B cell (primary cell): ENCODE results near the gene ABCA9. TPM values are rescaled to one million over a fixed set of nuclear protein-coding genes. Genes with fewer than 3 reads are reported as not detected.
"Not testable (repeated sequence)": the region's sequence is repeated elsewhere in the genome, so short reads cannot be mapped to it uniquely, and the experiment has no call there.

ENCODE experiments used
- ATAC-seq: fragments of 200-7000 bp; cut with Tn5 transposase; one replicate; pipeline ENCODE4 v1.10.0; 2021; ENCODE audit warnings: low read depth, mild to moderate bottlenecking, moderate number of reproducible peaks, moderate library complexity
- CTCF ChIA-PET: fragments of 350-600 bp; sonication (Branson Sonifier 250); formaldehyde crosslinking; loops from one replicate; lab custom pipeline; 2021; ENCODE audit warnings: antibody characterized with exemption, inconsistent platforms; lab: Charles Lee
- POLR2A ChIA-PET: fragments of 350-600 bp; sonication (Branson Sonifier 250); formaldehyde crosslinking; loops from one replicate; lab custom pipeline; 2021; ENCODE audit warnings: antibody characterized with exemption; lab: Charles Lee
- DNase-seq: peaks from one replicate; pipeline ENCODE4 v3.0.0; 2013
- H2AFZ ChIP-seq: 2 replicates; pipeline ENCODE4 v1.6.1; 2012; ENCODE audit warnings: mild to moderate bottlenecking, low read depth, low read length; ENCODE audit not compliant: insufficient read depth, poor library complexity, severe bottlenecking
- H3K27ac ChIP-seq, 2 donors: 1 replicate in 1 of 2; 2 replicates in 1 of 2; pipeline ENCODE4 v1.5.1; 2012 to 2013; ENCODE audit warnings: low read length in 2 of 2, mild to moderate bottlenecking in 2 of 2, moderate library complexity in 1 of 2
- H3K27me3 ChIP-seq, 4 experiments: fragments of 200-600 bp in 1 of 4; sonication (generic) in 1 of 4; replicated peaks in 1 of 4; 1 replicate in 2 of 4; 2 replicates in 2 of 4; pipeline versions ENCODE4 v1.6.1 to v1.7.0; 2013 to 2016; ENCODE audit warnings: low read length in 3 of 4, mild to moderate bottlenecking in 2 of 4, mixed read lengths in 1 of 4, moderate library complexity in 1 of 4; ENCODE audit not compliant: insufficient read depth in 4 of 4, control insufficient read depth in 3 of 4; ENCODE audit errors: control extremely low read depth in 1 of 4
- H3K36me3 ChIP-seq, 2 experiments: replicated peaks in 1 of 2; 1 replicate in 1 of 2; 2 replicates in 1 of 2; pipeline versions ENCODE4 v1.6.1 to v1.7.1; 2013; ENCODE audit warnings: low read length in 1 of 2; ENCODE audit not compliant: insufficient read depth in 2 of 2, control insufficient read depth in 1 of 2; ENCODE audit errors: control extremely low read depth in 1 of 2, extremely low read depth in 1 of 2
- H3K4me1 ChIP-seq, 2 donors: fragments of 200-600 bp in 1 of 2; sonication (generic) in 1 of 2; 1 replicate in 1 of 2; 2 replicates in 1 of 2; pipeline versions ENCODE4 v1.5.1 to v1.6.1; 2013 to 2017; ENCODE audit warnings: low read length in 2 of 2; ENCODE audit not compliant: control insufficient read depth in 2 of 2, insufficient read depth in 2 of 2
- H3K4me2 ChIP-seq: replicated peaks from 2 replicates; pipeline ENCODE3; 2012; ENCODE audit warnings: mild to moderate bottlenecking, low read depth, low read length; ENCODE audit not compliant: poor library complexity, severe bottlenecking
- H3K4me3 ChIP-seq, 5 experiments: fragments of 200-600 bp in 1 of 5; sonication (generic) in 1 of 5; 1 replicate in 3 of 5; 2 replicates in 2 of 5; pipeline versions ENCODE4 v1.5.1 to v1.7.0; 2011 to 2016; ENCODE audit warnings: low read length in 4 of 5, mild to moderate bottlenecking in 4 of 5, low read depth in 2 of 5, control low read depth in 1 of 5, moderate library complexity in 1 of 5; ENCODE audit not compliant: insufficient read depth in 1 of 5; ENCODE audit errors: control extremely low read depth in 1 of 5, extremely low read depth in 1 of 5
- H3K79me2 ChIP-seq: fragments of 200-600 bp; sonication (generic); one replicate; pipeline ENCODE4 v1.6.0; 2016; ENCODE audit warnings: low read length; ENCODE audit not compliant: control insufficient read depth, insufficient read depth
- H3K9ac ChIP-seq: fragments of 200-600 bp; sonication (generic); 2 replicates; pipeline ENCODE4 v1.6.1; 2017; ENCODE audit warnings: mild to moderate bottlenecking, low read length, moderate library complexity
- H3K9me3 ChIP-seq, 3 donors: one replicate each; pipeline versions ENCODE4 v1.6.1 to v1.7.1; 2013; ENCODE audit warnings: low read length in 2 of 3; ENCODE audit not compliant: control insufficient read depth in 2 of 3, insufficient read depth in 1 of 3; ENCODE audit errors: control extremely low read depth in 1 of 3
- H4K20me1 ChIP-seq: 2 replicates; pipeline ENCODE4 v1.6.0; 2012; ENCODE audit warnings: mild to moderate bottlenecking, low read length; ENCODE audit not compliant: insufficient read depth, control insufficient read depth, poor library complexity, severe bottlenecking
- H3K27ac Mint-ChIP-seq: one replicate; pipeline ENCODE4 v1.8.0; 2021; ENCODE audit warnings: mixed read lengths
- H3K27me3 Mint-ChIP-seq: one replicate; pipeline ENCODE4 v1.8.0; 2021; ENCODE audit warnings: mixed read lengths
- H3K4me1 Mint-ChIP-seq: one replicate; pipeline ENCODE4 v1.8.0; 2021; ENCODE audit warnings: mixed read lengths
- H3K4me3 Mint-ChIP-seq: one replicate; pipeline ENCODE4 v1.8.0; 2021; ENCODE audit warnings: mixed read lengths
- H3K9me3 Mint-ChIP-seq: one replicate; pipeline ENCODE4 v1.8.0; 2022; ENCODE audit warnings: mixed read lengths; ENCODE audit not compliant: insufficient read depth
- EZH2 ChIP-seq: IDR thresholded peaks from 2 replicates; pipeline ENCODE4 v1.6.1; 2012; ENCODE audit warnings: borderline replicate concordance, low read depth, mild to moderate bottlenecking, moderate library complexity, low read length; ENCODE audit not compliant: insufficient read depth, poor library complexity, severe bottlenecking
- WGBS: methylation state at CpG from one replicate; pipeline ENCODE4 v1.1.5; 2013; ENCODE audit warnings: missing lambda C conversion rate; ENCODE audit not compliant: insufficient coverage; 5-methylcytosine and 5-hydroxymethylcytosine counted together
- intact Hi-C: fragments of 100-400 bp; cut with micrococcal nuclease; formaldehyde crosslinking; loops from one replicate; pipeline ENCODE4 v1.10.0; 2022
- polyA plus RNA-seq: library from polyadenylated mRNA; depleted of rRNA; stranded (reverse); fragments of >200 nt; gene quantifications from 2 replicates; pipeline ENCODE4 v1.2.3, GENCODE V29; 2012
- total RNA-seq, 2 donors: library from RNA; stranded (reverse); fragments of 120-200 nt in 1 of 2; gene quantifications; 1 replicate in 1 of 2; 2 replicates in 1 of 2; pipeline versions ENCODE4 v1.2.3 to v1.2.4, GENCODE V29; 2013 to 2022
- TF ChIP-seq, protein P1 (sequence below): fragments of 200-600 bp; IDR thresholded peaks from one replicate; pipeline ENCODE4 v1.8.0; 2022; ENCODE audit warnings: antibody characterized with exemption, mild to moderate bottlenecking

The ABCA9 gene
- total and polyA plus RNA-seq, 2 donors (not counting 1 experiment from before 2014, with no cell fraction given), result 0.06 to 0.91 TPM

GRCh38 chr17:69012895-69013805, 47.6 kb downstream of the ABCA9 start:
- no peak overlapping the region for H3K27ac Mint-ChIP-seq
- intact Hi-C loops, result no loop called here

DNA sequence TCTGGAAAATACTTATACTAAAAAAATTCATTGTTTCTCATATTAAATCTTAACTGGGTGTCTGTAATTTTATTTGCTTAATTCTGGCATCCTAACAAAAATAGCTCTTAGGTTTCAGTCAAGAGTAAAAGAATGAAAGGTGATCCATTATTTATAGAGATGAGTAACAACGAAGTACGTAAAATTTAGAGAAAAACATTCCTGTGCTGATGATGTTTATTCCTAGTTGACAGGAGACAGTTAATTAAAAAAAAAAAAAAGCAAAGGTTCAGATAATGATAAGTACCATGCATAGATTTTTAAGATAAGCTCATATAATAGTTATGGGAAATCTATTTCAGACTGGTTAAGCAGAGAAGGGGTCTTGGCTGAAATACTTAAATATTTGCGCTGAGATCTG, 50.8 kb downstream of the ABCA9 start:
- DNase-seq (no peak), ATAC-seq (no peak)
- WGBS, result 75% methylated on average over 1 of the region's 3 CpGs
- Histone ChIP-seq H3K79me2 (no peaks in the 10 kb centered on the region), H4K20me1 (no peaks in the 10 kb centered on the region), H3K4me3 (no peak overlapping the region), H3K36me3 (no peaks in the 10 kb centered on the region), H3K4me1 (no peaks in the 10 kb centered on the region), H2AFZ (no peak overlapping the region), H3K27me3 (peaks cover 0 to 3% (median 0%) of the 10 kb centered on the region in 4 experiments), H3K27ac (no peak overlapping the region), H3K9ac (no peak overlapping the region), H3K4me2 (no peak overlapping the region), H3K9me3 (no peaks in the 10 kb centered on the region)
- Mint-ChIP-seq H3K4me1 (no peaks in the 10 kb centered on the region), H3K9me3 (no peaks in the 10 kb centered on the region), H3K4me3 (no peak overlapping the region), H3K27me3 (no peaks in the 10 kb centered on the region), H3K27ac (no peak overlapping the region)
- POLR2A ChIA-PET, result no interaction called here
- no peak for TF ChIP-seq EZH2
- TF ChIP-seq, protein P1, sequence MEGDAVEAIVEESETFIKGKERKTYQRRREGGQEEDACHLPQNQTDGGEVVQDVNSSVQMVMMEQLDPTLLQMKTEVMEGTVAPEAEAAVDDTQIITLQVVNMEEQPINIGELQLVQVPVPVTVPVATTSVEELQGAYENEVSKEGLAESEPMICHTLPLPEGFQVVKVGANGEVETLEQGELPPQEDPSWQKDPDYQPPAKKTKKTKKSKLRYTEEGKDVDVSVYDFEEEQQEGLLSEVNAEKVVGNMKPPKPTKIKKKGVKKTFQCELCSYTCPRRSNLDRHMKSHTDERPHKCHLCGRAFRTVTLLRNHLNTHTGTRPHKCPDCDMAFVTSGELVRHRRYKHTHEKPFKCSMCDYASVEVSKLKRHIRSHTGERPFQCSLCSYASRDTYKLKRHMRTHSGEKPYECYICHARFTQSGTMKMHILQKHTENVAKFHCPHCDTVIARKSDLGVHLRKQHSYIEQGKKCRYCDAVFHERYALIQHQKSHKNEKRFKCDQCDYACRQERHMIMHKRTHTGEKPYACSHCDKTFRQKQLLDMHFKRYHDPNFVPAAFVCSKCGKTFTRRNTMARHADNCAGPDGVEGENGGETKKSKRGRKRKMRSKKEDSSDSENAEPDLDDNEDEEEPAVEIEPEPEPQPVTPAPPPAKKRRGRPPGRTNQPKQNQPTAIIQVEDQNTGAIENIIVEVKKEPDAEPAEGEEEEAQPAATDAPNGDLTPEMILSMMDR, result no peak
- intact Hi-C loops, result no loop called here
- CTCF ChIA-PET, result interaction anchor here (0.8 kb wide), 1 partner anchor 238 kb away, joined by 3 read pairs; no protein-coding TSS in a partner anchor

More at GRCh38 chr17:69012895-69013805, 47.6 kb downstream of the ABCA9 start:
- no peak overlapping the region for H3K4me3 ChIP-seq
- Mint-ChIP-seq H3K4me3 (no peak overlapping the region), H3K27me3 (no peaks in the 10 kb centered on the region), H3K9me3 (no peaks in the 10 kb centered on the region), H3K4me1 (no peaks in the 10 kb centered on the region)
- H3K4me2 ChIP-seq, result no peak overlapping the region
- no peaks in the 10 kb centered on the region for H4K20me1 ChIP-seq
- WGBS, result 91% methylated on average over 2 of the region's 4 CpGs
- no peak overlapping the region for H3K9ac ChIP-seq
- DNase-seq, result no peak
- H3K79me2 ChIP-seq, result no peaks in the 10 kb centered on the region
- no peak for TF ChIP-seq EZH2
- TF ChIP-seq, protein P1, result no peak
- ChIA-PET POLR2A (no interaction called here), CTCF (interaction anchor here (0.6 kb wide), 1 partner anchor 303 kb away, joined by 4 read pairs; no protein-coding TSS in a partner anchor)
- no peaks in the 10 kb centered on the region for H3K4me1 ChIP-seq
- H3K9me3 ChIP-seq, result no peaks in the 10 kb centered on the region
- no peaks in the 10 kb centered on the region for H3K27me3 ChIP-seq
- no peaks in the 10 kb centered on the region for H3K36me3 ChIP-seq
- no peak overlapping the region for H3K27ac ChIP-seq
- no peak for ATAC-seq
- no peak overlapping the region for H2AFZ ChIP-seq

DNA sequence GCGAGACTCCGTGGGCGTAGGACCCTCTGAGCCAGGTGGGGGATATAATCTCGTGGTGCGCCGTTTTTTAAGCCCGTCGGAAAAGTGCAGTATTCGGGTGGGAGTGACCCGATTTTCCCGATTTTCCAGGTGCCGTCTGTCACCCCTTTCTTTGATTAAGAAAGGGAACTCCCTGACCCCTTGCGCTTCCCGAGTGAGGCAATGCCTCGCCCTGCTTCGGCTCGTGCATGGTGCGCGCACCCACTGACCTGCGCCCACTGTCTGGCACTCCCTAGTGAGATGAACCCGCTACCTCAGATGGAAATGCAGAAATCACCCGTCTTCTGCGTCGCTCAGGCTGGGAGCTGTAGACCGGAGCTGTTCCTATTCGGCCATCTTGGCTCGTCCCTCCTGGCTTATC, 56.0 kb downstream of the ABCA9 start:
- H3K4me3 Mint-ChIP-seq, H3K27ac Mint-ChIP-seq, H3K27me3 ChIP-seq, H3K9me3 ChIP-seq, ATAC-seq, H3K27me3 Mint-ChIP-seq, DNase-seq, H3K27ac ChIP-seq, CTCF ChIA-PET, H4K20me1 ChIP-seq, H3K4me2 ChIP-seq, intact Hi-C loops, H3K4me1 ChIP-seq, POLR2A ChIA-PET, H2AFZ ChIP-seq, H3K79me2 ChIP-seq, H3K4me1 Mint-ChIP-seq, H3K9me3 Mint-ChIP-seq, H3K9ac ChIP-seq, H3K4me3 ChIP-seq, H3K36me3 ChIP-seq: not testable (repeated sequence)
- WGBS, result 93% methylated on average over 6 of the region's 27 CpGs
